Measurements from ENCODE around the gene TRIOBP. TPM values are rescaled to one million over a fixed set of nuclear protein-coding genes. Genes with fewer than 3 reads are reported as not detected.

The TRIOBP gene
- 83.3 TPM for total RNA-seq

GRCh38 chr22:37696657-37697537, at the start of gene TRIOBP:
Gene TRIOBP, plus strand, starts transcription at chr22:37697048. Its CDS starts 4,318 bp downstream, at chr22:37701366.

GRCh38 chr22:37658133-37659065, 38.4 kb upstream of the TRIOBP start, which contains the start of gene PDXP:
Gene PDXP, plus strand, starts transcription at chr22:37658723. Its CDS starts 60 bp downstream, at chr22:37658783.

DNA sequence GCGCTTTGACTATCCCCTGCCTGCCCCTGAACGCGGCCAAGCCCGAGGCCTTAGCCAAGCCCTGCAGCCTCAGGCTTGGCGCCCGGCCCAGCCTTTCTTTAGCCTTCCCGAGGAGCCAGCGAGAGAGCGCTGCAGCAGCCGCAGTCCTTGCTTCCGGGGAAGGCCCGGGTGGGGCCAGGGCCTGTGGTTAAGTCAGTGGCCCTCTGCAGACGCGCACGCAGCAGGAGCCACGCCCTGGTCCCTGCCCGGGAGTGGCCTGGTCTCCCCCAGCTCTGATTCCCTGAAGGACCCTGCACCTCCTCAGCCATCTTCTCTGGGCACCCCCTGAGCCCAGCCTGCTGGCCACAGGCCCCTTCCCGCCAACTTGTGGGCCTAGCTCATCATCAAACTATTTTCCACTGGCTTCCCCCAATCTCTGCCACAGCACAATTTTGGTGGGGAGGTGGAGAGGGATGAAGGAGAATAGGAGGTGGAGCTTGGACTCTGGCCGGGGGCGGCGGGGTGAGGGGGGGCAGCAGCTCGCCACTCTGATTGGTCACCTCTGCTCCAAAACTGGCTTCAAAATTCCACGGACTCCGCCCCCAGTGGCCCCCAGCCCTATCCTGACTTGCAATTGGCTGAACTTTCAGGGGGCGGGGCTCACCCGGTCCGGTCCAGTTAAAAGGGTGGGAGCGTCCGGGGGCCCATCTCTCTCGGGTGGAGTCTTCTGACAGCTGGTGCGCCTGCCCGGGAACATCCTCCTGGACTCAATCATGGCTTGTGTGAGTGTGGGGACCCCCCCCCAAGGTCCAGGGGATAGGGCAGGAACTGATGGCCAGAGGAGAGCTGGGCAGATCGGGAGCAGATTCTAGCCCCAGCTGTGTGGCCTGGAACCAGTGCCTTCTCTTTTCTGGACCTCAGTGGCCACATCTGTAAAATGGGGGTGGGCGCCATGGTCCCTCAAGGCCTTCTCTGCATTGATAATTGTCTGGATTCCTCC, 21.6 kb upstream of the TRIOBP start, which contains the start of gene LGALS1:
LGALS1 (plus strand) TSS at position 686 of the 979 bp plus-strand sequence; CDS start at position 753, 67 bp downstream.

DNA sequence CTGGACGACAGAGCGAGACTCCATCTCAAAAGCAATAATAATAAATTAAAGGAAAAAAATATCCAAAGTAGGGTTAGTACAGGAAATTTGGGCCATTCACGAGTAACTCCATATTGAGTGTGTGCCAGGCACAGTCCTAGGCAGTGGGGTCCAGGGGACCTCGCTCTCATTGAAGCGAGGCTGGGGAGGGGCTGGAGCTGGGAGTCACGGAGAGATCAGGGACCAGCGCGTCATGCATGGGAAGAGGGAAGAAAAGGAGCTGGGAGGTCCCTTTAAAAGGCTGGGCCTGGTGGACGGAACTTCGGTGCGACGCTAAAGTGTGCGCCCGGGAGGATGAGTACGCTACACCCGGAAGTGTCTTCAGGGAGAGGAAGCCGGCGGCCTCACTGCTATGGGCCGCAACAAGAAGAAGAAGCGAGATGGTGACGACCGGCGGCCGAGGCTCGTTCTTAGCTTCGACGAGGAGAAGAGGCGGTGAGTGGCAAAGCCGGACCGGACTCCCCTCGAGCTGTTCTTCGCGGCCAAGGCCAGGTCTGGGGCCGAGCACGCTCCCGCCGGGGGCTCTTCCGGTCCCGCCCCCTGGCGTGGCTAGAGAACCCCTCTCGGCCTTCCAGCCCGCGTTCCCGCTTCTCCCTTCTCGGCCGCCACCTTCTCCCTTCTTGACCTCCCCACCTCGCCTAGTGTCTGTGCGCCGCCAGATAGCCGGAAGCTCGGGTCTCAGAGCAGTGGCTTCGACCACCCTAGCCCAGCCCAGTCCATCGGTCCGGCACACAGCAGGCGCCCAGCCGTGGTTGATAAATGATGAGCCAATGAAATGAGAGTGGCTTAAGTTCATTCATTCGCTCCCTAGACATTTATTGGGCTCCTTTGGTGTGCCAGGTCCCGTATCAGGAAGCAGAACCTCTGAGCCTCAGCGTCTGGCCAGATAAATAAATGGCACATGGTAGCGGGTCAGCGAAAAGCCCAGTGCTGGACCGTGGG, 10.6 kb upstream of the TRIOBP start, which contains the start of gene NOL12:
NOL12 (plus strand) TSS at position 342 of the 981 bp plus-strand sequence; CDS start at position 392, 50 bp downstream.

GRCh38 chr22:37807410-37808293, 110.8 kb downstream of the TRIOBP start, which contains the start of gene GCAT:
Gene GCAT, plus strand, starts transcription at chr22:37807934. Its CDS starts 34 bp downstream, at chr22:37807968.

GRCh38 chr22:37823134-37823985, 126.5 kb downstream of the TRIOBP start, which contains the start of gene GALR3:
Gene GALR3, plus strand, starts transcription at chr22:37823382. Its CDS starts 25 bp downstream, at chr22:37823407.

Other genes with a start within 250 kb of the TRIOBP start
- gene MFNG, start 210.7 kb upstream of the TRIOBP start, total RNA-seq: 22.3 TPM
- gene CARD10, start 177.6 kb upstream of the TRIOBP start, total RNA-seq: 6.0 TPM
- gene CDC42EP1, start 136.6 kb upstream of the TRIOBP start, total RNA-seq: 19.0 TPM
- 2.0 TPM for gene LGALS2, start 117.0 kb upstream of the TRIOBP start, total RNA-seq
- gene GGA1, start 88.2 kb upstream of the TRIOBP start, total RNA-seq: 54.9 TPM
- gene SH3BP1, start 57.4 kb upstream of the TRIOBP start, total RNA-seq: 7.3 TPM
- 24.4 TPM for gene PDXP, start 38.3 kb upstream of the TRIOBP start, total RNA-seq
- 510 TPM for gene LGALS1, start 21.4 kb upstream of the TRIOBP start, total RNA-seq
- 24.6 TPM for gene NOL12, start 10.7 kb upstream of the TRIOBP start, total RNA-seq
- gene GCAT, start 110.9 kb downstream of the TRIOBP start, total RNA-seq: 15.8 TPM
- gene GALR3, start 126.3 kb downstream of the TRIOBP start, total RNA-seq: not detected
- 41.6 TPM for gene ANKRD54, start 147.3 kb downstream of the TRIOBP start, total RNA-seq
- 485 TPM for gene EIF3L, start 152.4 kb downstream of the TRIOBP start, total RNA-seq
- 20.8 TPM for gene MICALL1, start 209.2 kb downstream of the TRIOBP start, total RNA-seq